RWPE1 (cell line): Measurements from ENCODE around the gene C10orf71.

Experiments
- CTCF ChIA-PET: fragments of 350-600 bp; sonication (Branson Sonifier 250); formaldehyde crosslinking; extraction: SDS; loops from one replicate; lab custom pipeline; 2021; lab: Yijun Ruan, JAX
- POLR2A ChIA-PET: fragments of 400-600 bp; formaldehyde crosslinking; extraction: SDS; loops from one replicate; lab custom pipeline; 2020; ENCODE audit warnings: antibody characterized with exemption; ENCODE audit not compliant: low non-redundant PET; lab: Yijun Ruan, JAX
- DNase-seq: peaks from one replicate; pipeline ENCODE4 v3.0.0; 2012; ENCODE audit warnings: low spot score
- H3K27ac ChIP-seq: fragments of 450-650 bp; 2 replicates; pipeline ENCODE4 v1.5.1; 2017
- TF ChIP-seq, protein P1 (sequence below): fragments of 450-650 bp; conservative IDR thresholded peaks from 2 replicates; pipeline ENCODE4 v1.5.1; 2017; ENCODE audit warnings: low read depth, mild to moderate bottlenecking

The C10orf71 gene

DNA sequence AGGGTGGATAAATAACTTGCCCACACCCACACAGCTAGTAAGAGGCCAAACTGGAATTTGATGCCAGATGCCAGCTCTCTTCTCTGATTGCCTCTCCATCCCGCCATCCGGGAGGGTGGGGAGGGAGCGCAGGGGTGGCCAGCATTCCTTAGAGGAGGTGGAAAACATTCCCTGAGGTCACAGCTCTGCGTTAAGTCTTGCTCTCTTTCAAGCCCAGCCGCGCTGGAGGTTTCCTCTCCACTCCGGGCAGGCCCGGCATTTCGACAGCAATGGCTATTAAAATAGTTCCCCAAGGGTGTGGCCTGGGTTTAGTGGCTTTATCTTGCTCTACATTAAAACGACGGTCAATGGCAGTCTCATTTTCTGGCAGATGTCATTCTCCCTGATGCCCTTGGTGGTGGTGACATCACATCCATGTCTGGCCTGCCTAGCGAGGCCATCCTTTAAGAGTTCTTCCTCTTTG lies 16.1 kb upstream of the C10orf71 start:
- no peak for DNase-seq
- no peak overlapping the region for H3K27ac ChIP-seq
- TF ChIP-seq, protein P1, sequence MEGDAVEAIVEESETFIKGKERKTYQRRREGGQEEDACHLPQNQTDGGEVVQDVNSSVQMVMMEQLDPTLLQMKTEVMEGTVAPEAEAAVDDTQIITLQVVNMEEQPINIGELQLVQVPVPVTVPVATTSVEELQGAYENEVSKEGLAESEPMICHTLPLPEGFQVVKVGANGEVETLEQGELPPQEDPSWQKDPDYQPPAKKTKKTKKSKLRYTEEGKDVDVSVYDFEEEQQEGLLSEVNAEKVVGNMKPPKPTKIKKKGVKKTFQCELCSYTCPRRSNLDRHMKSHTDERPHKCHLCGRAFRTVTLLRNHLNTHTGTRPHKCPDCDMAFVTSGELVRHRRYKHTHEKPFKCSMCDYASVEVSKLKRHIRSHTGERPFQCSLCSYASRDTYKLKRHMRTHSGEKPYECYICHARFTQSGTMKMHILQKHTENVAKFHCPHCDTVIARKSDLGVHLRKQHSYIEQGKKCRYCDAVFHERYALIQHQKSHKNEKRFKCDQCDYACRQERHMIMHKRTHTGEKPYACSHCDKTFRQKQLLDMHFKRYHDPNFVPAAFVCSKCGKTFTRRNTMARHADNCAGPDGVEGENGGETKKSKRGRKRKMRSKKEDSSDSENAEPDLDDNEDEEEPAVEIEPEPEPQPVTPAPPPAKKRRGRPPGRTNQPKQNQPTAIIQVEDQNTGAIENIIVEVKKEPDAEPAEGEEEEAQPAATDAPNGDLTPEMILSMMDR, result no peak
- POLR2A ChIA-PET, result no interaction called here
- CTCF ChIA-PET, result no interaction called here

DNA sequence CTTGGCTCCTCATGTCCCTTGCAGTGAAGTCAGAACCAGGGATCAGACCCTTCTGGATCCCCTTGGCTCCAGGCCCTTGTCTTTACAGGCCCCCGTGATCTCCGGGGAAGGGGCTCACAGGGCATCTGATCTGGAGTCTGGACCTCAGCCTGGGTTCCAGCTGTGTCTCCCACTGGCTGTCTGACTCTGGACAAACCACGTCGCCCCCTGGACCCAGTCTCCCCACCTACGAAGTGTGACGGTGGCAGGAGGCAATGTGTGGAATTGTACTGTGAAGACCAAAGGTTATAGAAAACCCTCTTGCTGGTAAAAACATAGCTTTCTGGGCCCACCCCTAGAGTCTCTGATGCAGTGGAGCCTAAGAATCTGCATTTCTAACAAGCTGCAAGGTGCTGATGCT lies 15.5 kb upstream of the C10orf71 start:
- no peak for DNase-seq
- CTCF ChIA-PET, result interaction anchor here (0.5 kb wide), 1 partner anchor 242 kb away, joined by 4 read pairs; no protein-coding TSS in a partner anchor
- POLR2A ChIA-PET, result no interaction called here
- TF ChIP-seq, protein P1, result no peak
- no peak overlapping the region for H3K27ac ChIP-seq

DNA sequence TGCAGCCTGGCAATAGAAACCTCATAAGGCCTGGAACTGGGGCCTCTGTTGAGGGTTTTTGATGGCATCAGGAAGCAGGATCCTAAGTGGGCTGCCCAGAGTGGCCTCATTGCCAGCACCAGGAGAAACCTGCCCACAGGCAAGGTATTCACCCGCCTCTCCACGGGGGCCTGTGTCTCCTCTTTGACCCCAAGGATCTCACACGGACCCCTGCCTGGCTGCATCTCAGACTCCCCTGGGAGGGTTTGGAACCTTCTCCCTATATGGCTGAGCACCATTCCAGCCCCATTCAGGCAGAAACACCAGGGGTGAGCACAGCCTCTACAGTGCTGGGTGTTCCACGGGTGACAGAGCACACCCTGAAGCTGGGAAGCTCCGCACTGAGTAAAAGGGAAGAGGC lies 14.6 kb upstream of the C10orf71 start:
- no peak overlapping the region for H3K27ac ChIP-seq
- TF ChIP-seq, protein P1, result no peak
- ChIA-PET POLR2A (no interaction called here), CTCF (no interaction called here)
- DNase-seq, result no peak

DNA sequence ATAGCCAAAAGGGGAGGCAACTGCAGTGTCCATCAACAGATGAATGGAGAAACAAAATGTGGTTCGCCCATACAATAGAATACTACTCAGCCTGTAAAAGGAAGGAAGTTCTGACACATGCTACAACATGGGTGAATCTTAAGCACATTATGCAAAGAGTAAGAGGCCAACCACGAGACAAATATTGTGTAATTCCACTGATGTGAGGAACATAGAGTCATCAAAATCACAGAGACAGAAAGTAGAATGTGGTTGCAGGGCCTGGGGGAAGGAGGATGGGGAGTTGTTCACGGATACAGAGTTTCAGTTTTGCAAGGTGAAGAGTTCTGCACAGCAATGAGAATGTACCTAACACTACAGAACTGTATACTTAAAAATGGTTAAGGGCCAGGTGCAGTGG lies 13.7 kb upstream of the C10orf71 start:
- no peak for DNase-seq
- POLR2A ChIA-PET, result no interaction called here
- TF ChIP-seq, protein P1, result no peak
- CTCF ChIA-PET, result no interaction called here
- H3K27ac ChIP-seq, result no peak overlapping the region

DNA sequence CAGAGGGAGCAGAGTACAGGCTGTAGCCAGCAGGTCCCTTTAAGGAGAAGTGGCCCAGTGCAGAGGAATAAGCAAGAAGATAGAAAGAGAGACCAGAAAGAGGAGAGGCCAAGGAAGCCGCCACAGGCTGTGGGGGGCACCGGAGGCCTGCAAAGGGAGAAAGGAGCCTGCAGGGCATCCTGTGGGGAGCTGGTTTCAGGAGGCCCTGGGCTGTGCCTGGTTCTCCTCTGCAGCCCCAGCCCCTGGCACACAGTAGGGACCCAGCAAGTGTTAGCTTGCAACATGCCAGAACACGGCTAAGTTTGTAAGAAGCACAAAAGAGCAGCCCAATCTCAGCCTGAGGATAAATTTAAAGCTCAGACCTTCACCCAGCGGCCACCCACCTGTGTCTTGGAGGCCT lies 12.3 kb upstream of the C10orf71 start:
- TF ChIP-seq, protein P1, result no peak
- no peak for DNase-seq
- ChIA-PET CTCF (no interaction called here), POLR2A (no interaction called here)
- no peak overlapping the region for H3K27ac ChIP-seq

DNA sequence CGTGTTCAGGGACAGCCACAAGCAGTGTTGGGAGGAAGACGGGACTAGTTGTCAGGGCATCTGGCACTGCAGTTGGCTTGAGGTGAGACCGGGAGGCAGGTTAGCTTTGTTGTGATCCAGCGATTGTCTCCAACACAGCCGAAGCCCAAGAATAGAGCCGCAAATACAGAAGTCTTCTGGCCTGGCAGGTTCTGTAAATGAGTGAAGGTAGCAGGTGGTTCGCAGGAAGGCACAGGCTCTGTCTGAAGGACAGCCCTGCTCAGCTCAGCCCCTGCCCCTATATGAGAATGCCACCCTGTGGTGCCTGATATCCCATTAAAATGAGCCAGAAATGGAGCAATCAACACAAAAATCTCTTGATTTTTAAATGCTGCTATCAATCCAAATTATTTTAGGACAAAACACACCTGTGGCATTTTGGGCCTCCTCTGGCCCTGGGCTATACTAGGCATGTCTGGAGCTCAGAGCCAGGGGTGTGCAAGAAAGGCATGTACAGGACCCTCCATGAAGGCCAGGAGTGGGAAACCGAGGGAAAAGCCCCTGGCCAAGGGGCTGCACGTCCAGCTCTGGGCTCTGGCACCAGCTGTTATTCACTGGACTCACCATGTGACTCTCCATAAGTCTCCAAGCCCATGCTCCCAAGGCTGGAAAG lies 11.2 kb upstream of the C10orf71 start:
- no peak for DNase-seq
- POLR2A ChIA-PET, result no interaction called here
- CTCF ChIA-PET, result interaction anchor here (0.6 kb wide), 1 partner anchor 8 kb away, joined by 3 read pairs; no protein-coding TSS in a partner anchor
- H3K27ac ChIP-seq, result no peak overlapping the region
- TF ChIP-seq, protein P1, result no peak
